ENCODE measurements around the gene ARL4C.
"Not testable (repeated sequence)": the region's sequence is repeated elsewhere in the genome, so short reads cannot be mapped to it uniquely, and the experiment has no call there.

Gene ARL4C

DNA sequence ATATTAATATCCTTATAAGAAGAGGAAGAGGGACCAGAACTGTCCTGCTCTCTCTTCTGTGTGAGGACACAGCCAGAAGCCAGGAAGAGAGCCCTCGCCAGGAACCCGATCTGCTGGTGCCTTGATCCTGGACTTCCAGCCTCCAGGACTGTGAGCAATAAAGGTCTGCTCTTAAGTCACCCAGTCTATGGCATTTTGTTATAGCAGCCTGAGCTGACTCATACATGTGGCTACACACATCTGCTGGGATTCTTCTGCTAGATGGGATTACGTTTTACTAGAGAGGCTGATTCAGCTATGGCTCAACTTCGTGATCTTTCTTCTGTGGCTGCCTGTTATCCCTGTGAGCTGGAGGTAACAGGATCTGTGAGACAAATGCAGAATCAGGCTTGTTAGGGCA lies 29.6 kb downstream of the ARL4C start:
- Histone ChIP-seq H3K9ac (ENCODE audit: low read depth, low read length) (no peak overlapping the region), H3K27ac (ENCODE audit: low read length) (no peak overlapping the region), H3K4me3 (ENCODE audit: low read length) (no peak overlapping the region), H3K27me3 (ENCODE audit: insufficient read depth, low read length) (no peaks in the 10 kb centered on the region), H3K4me1 (ENCODE audit: insufficient read depth, low read length) (no peaks in the 10 kb centered on the region), H3K9me3 (ENCODE audit: insufficient read depth, low read depth, low read length) (no peaks in the 10 kb centered on the region), H3K36me3 (ENCODE audit: insufficient read depth, low read depth, low read length) (no peaks in the 10 kb centered on the region)

DNA sequence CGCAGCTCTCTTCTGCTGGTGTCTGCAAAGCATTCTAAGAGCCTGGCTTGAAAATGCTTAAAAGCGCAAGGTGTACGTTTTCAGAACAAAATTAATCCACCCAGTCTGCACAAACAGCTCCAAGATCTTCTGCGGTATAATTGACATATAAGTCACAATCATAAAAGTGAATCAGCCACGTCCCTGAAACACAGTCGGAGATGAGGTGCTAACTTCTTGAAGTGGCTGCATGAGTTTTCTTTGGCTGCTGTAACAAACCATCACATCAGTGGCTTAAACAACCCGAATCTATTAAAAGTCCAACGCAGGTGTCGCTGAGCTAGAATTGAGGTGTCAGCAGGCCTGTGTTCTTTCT lies 32.6 kb downstream of the ARL4C start:
- H3K36me3 ChIP-seq (ENCODE audit: insufficient read depth, low read depth, low read length) = no peaks in the 10 kb centered on the region
- H3K27ac ChIP-seq (ENCODE audit: low read length) = no peak overlapping the region
- no peaks in the 10 kb centered on the region for H3K4me1 ChIP-seq (ENCODE audit: insufficient read depth, low read length)
- no peak overlapping the region for H3K9ac ChIP-seq (ENCODE audit: low read depth, low read length)
- no peak overlapping the region for H3K4me3 ChIP-seq (ENCODE audit: low read length)
- no peaks in the 10 kb centered on the region for H3K27me3 ChIP-seq (ENCODE audit: insufficient read depth, low read length)
- H3K9me3 ChIP-seq (ENCODE audit: insufficient read depth, low read depth, low read length) = no peaks in the 10 kb centered on the region

DNA sequence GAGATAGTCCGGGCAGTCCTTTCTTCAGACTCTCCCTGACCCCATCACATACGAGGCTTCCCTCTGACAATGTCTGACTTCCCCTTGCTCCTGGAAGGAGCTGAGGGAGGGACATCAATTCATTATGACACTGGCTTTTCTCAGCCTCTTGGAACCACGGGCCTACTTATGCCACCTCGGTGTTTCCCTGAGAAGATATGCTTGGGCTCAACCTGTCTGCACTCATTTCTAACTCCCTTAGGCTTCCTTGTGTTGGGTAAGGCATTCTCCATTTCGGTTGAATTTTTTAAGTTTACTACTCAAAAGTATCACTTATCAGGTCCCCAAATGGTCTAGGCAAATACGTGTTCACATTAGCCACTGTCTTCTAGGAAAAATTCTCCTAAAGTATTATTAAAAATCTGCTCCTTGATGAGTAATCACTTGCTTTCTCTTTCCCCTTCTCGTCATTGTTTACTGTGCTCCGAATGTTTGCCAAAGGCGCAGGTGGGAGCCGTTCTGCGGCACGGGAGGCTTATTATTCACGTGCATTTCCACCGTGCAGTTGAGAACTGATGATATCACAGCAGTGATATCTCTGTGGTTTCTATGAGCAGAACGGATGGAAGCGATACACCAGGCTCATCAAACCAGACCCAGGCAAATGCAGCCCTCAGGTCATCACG lies 33.1 kb downstream of the ARL4C start:
- Histone ChIP-seq H3K27ac (ENCODE audit: low read length) (no peak overlapping the region), H3K4me1 (ENCODE audit: insufficient read depth, low read length) (no peaks in the 10 kb centered on the region), H3K4me3 (ENCODE audit: low read length) (no peak overlapping the region), H3K27me3 (ENCODE audit: insufficient read depth, low read length) (no peaks in the 10 kb centered on the region), H3K9me3 (ENCODE audit: insufficient read depth, low read depth, low read length) (no peaks in the 10 kb centered on the region), H3K9ac (ENCODE audit: low read depth, low read length) (no peak overlapping the region), H3K36me3 (ENCODE audit: insufficient read depth, low read depth, low read length) (no peaks in the 10 kb centered on the region)

DNA sequence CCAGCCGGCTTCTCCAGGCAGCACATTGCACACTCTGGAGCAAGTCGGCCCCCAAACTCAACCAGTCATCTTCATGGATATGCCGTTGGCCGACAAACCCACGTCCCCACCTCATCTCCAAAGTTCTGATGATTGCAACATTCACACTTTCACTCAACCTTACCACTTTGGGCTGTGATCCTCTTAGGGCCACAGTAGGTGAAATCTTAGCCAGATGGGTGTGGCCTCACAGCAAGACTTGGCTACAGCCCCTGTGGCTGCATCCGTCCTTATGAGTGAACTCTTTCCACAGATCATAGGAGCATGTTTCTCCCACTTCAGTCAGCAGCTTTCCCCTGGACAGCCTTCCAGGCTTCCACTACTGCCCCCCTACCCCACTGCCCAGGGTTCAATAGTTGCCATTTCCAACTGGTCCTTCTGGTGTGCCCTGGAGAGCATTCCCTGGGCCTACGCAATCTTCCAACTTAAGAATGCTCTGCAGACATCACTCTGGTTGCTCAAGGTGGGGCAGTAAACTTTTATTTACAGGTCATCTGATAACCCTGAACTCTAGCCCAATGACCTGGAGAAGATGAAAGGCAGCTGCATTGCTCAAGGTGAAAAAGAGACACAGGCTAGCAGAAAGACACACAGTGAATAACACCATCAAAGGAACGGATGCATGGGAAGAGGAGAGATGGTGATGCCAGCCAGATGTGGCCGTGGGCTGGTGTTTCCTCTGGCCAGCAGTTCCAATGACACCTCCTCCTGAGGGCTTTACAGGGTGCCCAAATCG lies 34.5 kb downstream of the ARL4C start:
- H3K9me3 ChIP-seq (ENCODE audit: insufficient read depth, low read depth, low read length) = no peaks in the 10 kb centered on the region

DNA sequence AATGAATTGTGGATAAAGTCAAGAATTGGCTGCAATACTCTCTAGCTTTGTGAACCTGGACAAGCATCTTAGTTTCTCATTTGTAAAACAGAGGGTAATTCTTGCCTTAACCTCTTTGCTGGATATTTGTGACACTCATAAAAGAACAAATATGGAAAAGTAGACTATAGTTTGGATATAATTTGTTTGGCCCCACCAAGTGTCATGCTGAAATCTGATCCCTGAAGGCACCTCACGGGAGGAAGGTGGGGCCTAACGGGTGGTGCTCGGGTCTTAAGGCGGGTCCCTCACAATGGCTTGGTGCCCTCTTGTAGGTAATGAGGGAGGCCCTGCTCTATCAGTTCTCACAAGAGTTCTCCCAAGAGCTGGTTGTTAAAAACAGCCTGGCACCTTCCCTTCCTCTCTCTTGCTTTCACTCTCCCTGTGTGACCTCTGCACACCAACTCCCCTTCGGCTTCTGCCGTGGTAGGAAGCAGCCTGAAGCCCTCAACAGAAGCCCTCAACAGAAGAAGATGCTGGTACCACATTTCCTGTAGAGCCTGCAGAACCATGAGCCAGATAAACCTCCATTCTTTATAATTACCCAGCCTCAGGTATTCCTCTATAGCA lies 37.4 kb downstream of the ARL4C start:
- no peaks in the 10 kb centered on the region for H3K27me3 ChIP-seq (ENCODE audit: insufficient read depth, low read length)
- no peaks in the 10 kb centered on the region for H3K9me3 ChIP-seq (ENCODE audit: insufficient read depth, low read depth, low read length)
- no peak overlapping the region for H3K9ac ChIP-seq (ENCODE audit: low read depth, low read length)
- H3K4me3 ChIP-seq (ENCODE audit: low read length) = no peak overlapping the region
- H3K27ac ChIP-seq (ENCODE audit: low read length) = no peak overlapping the region
- H3K4me1 ChIP-seq (ENCODE audit: insufficient read depth, low read length) = no peaks in the 10 kb centered on the region; the same call in 1 of the 2 replicates
- no peaks in the 10 kb centered on the region for H3K36me3 ChIP-seq (ENCODE audit: insufficient read depth, low read depth, low read length)

More for the DNA sequence above, 34.5 kb downstream of the ARL4C start:
- no peaks in the 10 kb centered on the region for H3K36me3 ChIP-seq (ENCODE audit: insufficient read depth, low read depth, low read length)
- no peak overlapping the region for H3K27ac ChIP-seq (ENCODE audit: low read length)
- no peak overlapping the region for H3K9ac ChIP-seq (ENCODE audit: low read depth, low read length)
- H3K27me3 ChIP-seq (ENCODE audit: insufficient read depth, low read length) = no peaks in the 10 kb centered on the region
- no peaks in the 10 kb centered on the region for H3K4me1 ChIP-seq (ENCODE audit: insufficient read depth, low read length)
- no peak overlapping the region for H3K4me3 ChIP-seq (ENCODE audit: low read length)

DNA sequence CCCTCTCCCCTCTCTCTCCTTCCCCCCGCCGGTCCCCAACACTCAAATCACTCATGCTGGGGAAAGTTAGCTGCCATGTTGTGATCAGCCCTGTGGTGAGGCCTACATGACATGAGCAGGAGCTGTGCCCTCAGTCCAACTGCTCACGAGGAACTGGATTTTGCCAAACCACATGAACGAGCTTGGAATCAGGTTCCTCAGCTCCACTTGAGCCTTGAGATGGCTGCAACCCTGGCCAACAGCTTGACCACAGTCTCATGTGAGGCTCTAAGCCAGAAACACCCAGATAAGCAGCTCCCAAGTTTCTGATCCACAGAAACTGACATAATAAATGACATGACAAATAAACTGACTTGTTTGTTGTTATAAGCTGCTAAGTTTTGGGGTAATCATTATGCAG lies 38.4 kb downstream of the ARL4C start:
- no peaks in the 10 kb centered on the region for H3K36me3 ChIP-seq (ENCODE audit: insufficient read depth, low read depth, low read length)
- no peak overlapping the region for H3K4me3 ChIP-seq (ENCODE audit: low read length)
- no peak overlapping the region for H3K9ac ChIP-seq (ENCODE audit: low read depth, low read length)
- H3K27ac ChIP-seq (ENCODE audit: low read length) = no peak overlapping the region
- no peaks in the 10 kb centered on the region; the same call in 1 of the 2 replicates for H3K4me1 ChIP-seq (ENCODE audit: insufficient read depth, low read length)
- no peaks in the 10 kb centered on the region for H3K27me3 ChIP-seq (ENCODE audit: insufficient read depth, low read length)
- H3K9me3 ChIP-seq (ENCODE audit: insufficient read depth, low read depth, low read length) = no peaks in the 10 kb centered on the region

DNA sequence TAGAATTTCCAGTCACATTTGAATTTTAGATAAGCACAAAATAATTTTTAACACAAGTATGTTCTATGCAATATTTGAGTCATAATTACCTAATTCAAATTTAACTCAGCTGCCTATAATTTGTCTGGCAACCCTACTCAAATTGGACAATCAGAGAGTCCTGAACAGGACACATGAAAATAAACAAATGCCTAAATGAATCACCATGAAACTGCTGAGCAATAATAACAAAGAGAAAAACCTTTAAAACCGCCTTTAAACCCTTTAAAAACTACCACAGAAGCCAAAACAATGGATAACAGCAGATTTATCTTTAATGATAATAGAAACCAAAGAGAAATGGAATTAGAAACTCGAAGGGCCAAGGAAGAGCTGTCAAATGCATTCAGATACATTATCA lies 39.5 kb downstream of the ARL4C start:
- no peak overlapping the region for H3K9ac ChIP-seq (ENCODE audit: low read depth, low read length)
- H3K4me1 ChIP-seq (ENCODE audit: insufficient read depth, low read length) = no peaks in the 10 kb centered on the region; the same call in 1 of the 2 replicates
- H3K27ac ChIP-seq (ENCODE audit: low read length) = no peak overlapping the region
- no peak overlapping the region for H3K4me3 ChIP-seq (ENCODE audit: low read length)
- H3K27me3 ChIP-seq (ENCODE audit: insufficient read depth, low read length) = no peaks in the 10 kb centered on the region
- H3K36me3 ChIP-seq (ENCODE audit: insufficient read depth, low read depth, low read length) = no peaks in the 10 kb centered on the region
- no peaks in the 10 kb centered on the region for H3K9me3 ChIP-seq (ENCODE audit: insufficient read depth, low read depth, low read length)

DNA sequence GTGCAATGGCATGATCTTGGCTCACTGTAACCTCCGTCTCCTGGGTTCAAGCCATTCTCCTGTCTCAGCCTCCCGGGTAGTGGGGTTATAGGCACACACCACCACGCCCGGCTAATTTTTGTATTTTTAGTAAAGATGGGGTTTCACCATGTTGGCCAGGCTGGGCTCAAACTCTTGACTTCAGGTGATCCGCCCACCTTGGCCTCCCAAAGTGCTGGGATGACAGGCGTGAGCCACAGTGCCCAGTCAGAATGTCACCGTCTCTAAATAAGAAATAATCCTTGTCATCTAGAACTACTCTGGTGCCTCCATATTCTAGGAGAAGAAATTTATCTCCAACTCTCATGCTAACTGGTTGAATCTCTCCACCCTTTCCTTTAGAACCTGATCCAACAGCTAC lies 41.6 kb downstream of the ARL4C start:
- not testable (repeated sequence) for H3K9ac ChIP-seq (ENCODE audit: low read depth, low read length); H3K4me1 ChIP-seq (ENCODE audit: insufficient read depth, low read length); H3K9me3 ChIP-seq (ENCODE audit: insufficient read depth, low read depth, low read length); H3K27ac ChIP-seq (ENCODE audit: low read length); H3K27me3 ChIP-seq (ENCODE audit: insufficient read depth, low read length); H3K36me3 ChIP-seq (ENCODE audit: insufficient read depth, low read depth, low read length); H3K4me3 ChIP-seq (ENCODE audit: low read length)

DNA sequence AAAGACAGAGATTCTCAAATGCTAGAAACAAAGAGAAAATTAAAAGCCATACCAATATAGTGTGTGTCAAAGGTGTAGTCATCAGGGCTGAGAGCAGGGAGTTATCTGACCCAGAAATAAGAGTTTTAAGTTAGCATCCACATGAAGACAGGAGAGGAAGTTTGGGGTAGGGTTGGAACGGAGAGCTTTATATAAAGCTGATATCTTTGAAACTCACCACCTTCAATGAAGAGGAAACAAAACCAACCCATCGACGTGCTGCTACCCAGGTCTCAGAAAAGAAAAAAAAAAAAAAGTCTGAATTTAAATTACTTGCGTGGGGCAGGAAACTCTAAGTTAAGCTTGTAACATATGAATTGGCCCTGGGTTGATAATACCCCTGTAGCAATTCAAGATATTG lies 42.4 kb downstream of the ARL4C start:
- H3K4me3 ChIP-seq (ENCODE audit: low read length) = no peak overlapping the region
- no peak overlapping the region for H3K9ac ChIP-seq (ENCODE audit: low read depth, low read length)
- H3K4me1 ChIP-seq (ENCODE audit: insufficient read depth, low read length) = peaks cover 15% of the 10 kb centered on the region; the same call in 1 of the 2 replicates
- H3K9me3 ChIP-seq (ENCODE audit: insufficient read depth, low read depth, low read length) = no peaks in the 10 kb centered on the region
- no peaks in the 10 kb centered on the region for H3K27me3 ChIP-seq (ENCODE audit: insufficient read depth, low read length)
- H3K36me3 ChIP-seq (ENCODE audit: insufficient read depth, low read depth, low read length) = no peaks in the 10 kb centered on the region
- no peak overlapping the region for H3K27ac ChIP-seq (ENCODE audit: low read length)

DNA sequence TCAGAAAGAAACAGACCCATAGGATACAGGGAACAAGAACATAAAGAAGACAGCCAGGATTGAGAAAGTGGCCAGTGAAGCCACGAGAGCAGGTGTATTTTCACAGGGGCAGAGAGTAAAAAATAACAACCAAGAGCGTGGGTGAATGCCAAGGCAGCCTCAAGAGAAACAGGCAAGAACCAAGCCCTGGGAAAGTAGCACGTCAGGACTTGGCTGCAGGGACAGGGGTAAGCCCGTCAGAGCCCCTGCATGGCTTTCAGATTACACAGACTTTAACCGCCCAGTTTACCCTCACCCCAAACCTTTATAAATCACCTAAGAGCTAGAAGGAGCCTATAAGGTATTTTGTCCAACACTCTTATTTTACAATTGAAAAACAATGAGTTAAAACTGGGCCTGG lies 43.7 kb downstream of the ARL4C start:
- Histone ChIP-seq H3K9me3 (ENCODE audit: insufficient read depth, low read depth, low read length) (no peaks in the 10 kb centered on the region), H3K4me1 (ENCODE audit: insufficient read depth, low read length) (peaks cover 23% of the 10 kb centered on the region)

DNA sequence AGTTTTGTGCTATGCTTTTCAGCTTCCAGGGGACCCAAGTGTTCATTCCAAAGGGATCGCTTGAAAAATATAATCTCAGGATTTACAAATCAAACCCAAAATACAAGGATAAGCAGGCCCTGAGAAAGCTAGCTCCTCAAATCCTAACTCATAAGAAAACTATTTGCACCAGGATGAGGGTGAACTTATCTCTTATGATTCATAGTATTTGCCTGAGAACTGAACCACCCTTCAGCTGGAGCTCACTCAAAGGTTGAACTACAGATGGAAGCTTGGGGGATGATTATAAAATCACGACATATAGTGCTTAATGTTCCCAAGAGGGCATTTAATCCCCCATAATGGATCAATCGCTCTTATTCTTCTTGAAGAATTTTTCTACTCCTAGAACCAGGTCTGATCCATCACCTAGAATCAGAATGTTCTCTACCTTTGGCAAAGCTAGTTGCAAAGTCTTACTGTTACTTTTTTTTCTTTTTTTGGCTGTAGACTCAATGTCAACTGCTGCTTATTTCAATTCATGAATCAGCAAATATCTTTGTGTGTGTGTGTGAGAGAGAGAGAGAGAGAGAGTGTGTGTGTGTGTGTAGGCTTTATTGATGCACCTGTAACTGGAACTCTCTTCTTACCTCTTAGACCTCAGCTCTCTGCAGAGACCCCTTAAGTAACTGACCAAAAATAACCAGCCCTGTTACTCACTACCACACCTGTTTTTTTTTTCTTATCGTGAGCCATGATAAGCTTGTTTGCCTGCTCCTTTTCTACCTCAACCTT lies 44.8 kb downstream of the ARL4C start:
- Histone ChIP-seq H3K4me3 (ENCODE audit: low read length) (no peak overlapping the region), H3K36me3 (ENCODE audit: insufficient read depth, low read depth, low read length) (no peaks in the 10 kb centered on the region), H3K4me1 (ENCODE audit: insufficient read depth, low read length) (peaks cover 31% of the 10 kb centered on the region), H3K9ac (ENCODE audit: low read depth, low read length) (no peak overlapping the region), H3K27ac (ENCODE audit: low read length) (no peak overlapping the region), H3K9me3 (ENCODE audit: insufficient read depth, low read depth, low read length) (no peaks in the 10 kb centered on the region), H3K27me3 (ENCODE audit: insufficient read depth, low read length) (peaks cover 5% of the 10 kb centered on the region; the same call in 1 of the 2 replicates)

More for the DNA sequence above, 43.7 kb downstream of the ARL4C start:
- no peaks in the 10 kb centered on the region for H3K36me3 ChIP-seq (ENCODE audit: insufficient read depth, low read depth, low read length)
- H3K4me3 ChIP-seq (ENCODE audit: low read length) = no peak overlapping the region
- no peaks in the 10 kb centered on the region for H3K27me3 ChIP-seq (ENCODE audit: insufficient read depth, low read length)
- no peak overlapping the region for H3K9ac ChIP-seq (ENCODE audit: low read depth, low read length)
- no peak overlapping the region for H3K27ac ChIP-seq (ENCODE audit: low read length)

Measured in iPS-20b (cell line).